Neuron (in vitro differentiated cells): ENCODE results near the gene SLAMF9.

ENCODE experiments used
- H2AFZ ChIP-seq: one replicate; pipeline ENCODE4 v1.6.1; 2013; ENCODE audit warnings: low read depth, mild to moderate bottlenecking, inconsistent platforms, low read length, moderate library complexity
- H3K27me3 ChIP-seq: one replicate; pipeline ENCODE4 v1.6.1; 2013; ENCODE audit warnings: low read length; ENCODE audit not compliant: insufficient read depth
- H3K36me3 ChIP-seq: one replicate; pipeline ENCODE4 v1.6.1; 2013; ENCODE audit warnings: low read length; ENCODE audit not compliant: insufficient read depth
- H3K4me1 ChIP-seq: one replicate; pipeline ENCODE4 v1.6.1; 2013; ENCODE audit warnings: low read length; ENCODE audit not compliant: insufficient read depth
- H3K4me3 ChIP-seq: 2 replicates; pipeline ENCODE4 v1.5.1; 2013; ENCODE audit warnings: mild to moderate bottlenecking, low read length, moderate library complexity
- H3K9me3 ChIP-seq: one replicate; pipeline ENCODE4 v1.6.1; 2013; ENCODE audit warnings: low read length

The SLAMF9 gene

DNA sequence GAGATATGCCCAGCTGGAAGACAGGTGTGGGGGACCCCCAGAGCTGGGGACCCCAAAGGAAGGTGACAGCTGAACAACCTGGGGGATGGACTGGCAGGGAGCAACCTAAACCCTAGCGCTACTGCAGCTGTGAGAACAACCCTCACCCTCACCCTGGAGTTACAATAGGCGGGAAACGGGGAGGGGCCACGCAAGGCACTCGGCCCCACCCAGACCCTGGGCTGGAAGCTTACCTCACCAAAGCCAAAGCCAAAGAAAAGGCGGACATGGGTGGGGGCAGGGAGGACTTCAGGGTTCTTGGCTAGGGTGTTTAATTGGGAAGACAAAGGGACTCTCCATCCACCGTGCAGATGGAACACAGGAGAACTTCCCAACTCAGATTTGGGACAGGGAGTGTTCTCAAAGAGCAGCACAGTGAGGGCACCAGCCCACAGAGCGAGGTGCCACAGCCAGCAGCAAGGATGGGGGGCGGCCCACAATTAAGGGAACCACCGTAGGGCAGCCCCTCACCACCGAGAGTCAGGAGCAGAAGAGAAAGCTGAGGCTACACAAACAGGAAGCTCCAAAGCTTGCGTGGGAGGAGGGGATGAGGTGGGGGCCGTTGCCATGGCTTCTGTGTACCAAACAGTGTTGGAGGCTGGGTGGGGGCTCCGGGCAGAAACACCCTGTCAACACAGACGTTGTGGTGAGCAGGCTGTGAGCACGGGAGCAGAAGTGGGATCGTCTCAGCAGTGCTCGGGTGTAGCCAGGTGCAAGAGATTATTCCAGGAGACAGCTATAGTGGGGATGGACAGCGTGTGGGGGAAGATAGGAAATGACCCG lies 30.6 kb downstream of the SLAMF9 start:
- Histone ChIP-seq H3K9me3 (no peaks in the 10 kb centered on the region), H3K27me3 (no peaks in the 10 kb centered on the region), H3K4me1 (peaks cover 19% of the 10 kb centered on the region), H3K36me3 (peaks cover 5% of the 10 kb centered on the region), H3K4me3 (no peak overlapping the region), H2AFZ (no peak overlapping the region)

GRCh38 chr1:159922511-159923202 lies 31.4 kb downstream of the SLAMF9 start:
- Histone ChIP-seq H3K4me1 (peaks cover 19% of the 10 kb centered on the region), H3K4me3 (no peak overlapping the region), H3K9me3 (no peaks in the 10 kb centered on the region), H2AFZ (no peak overlapping the region), H3K36me3 (peaks cover 5% of the 10 kb centered on the region), H3K27me3 (no peaks in the 10 kb centered on the region)

GRCh38 chr1:159921700-159922504 lies 32.1 kb downstream of the SLAMF9 start:
- Histone ChIP-seq H3K9me3 (no peaks in the 10 kb centered on the region), H3K27me3 (no peaks in the 10 kb centered on the region), H3K4me3 (no peak overlapping the region), H3K36me3 (no peaks in the 10 kb centered on the region), H3K4me1 (peaks cover 19% of the 10 kb centered on the region), H2AFZ (no peak overlapping the region)

DNA sequence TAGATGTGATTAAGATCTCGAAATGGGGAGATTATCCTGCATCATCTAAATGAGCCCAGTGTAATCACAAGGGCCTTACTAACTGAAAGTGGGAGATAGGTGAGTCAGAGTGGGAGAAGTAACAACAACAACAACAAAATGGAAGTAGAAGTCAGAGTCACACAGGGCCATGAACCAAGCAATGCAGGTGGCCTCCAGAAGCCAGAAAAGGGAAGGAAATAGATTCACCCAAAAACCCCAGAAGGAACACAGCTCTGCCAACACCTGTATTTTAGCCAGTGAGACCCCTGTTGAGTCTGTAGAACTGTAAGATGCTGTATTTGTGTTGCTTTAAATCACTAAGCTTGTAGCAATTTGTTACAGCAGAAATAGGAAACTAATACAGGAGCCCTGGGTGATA lies 32.8 kb downstream of the SLAMF9 start:
- H3K4me3 ChIP-seq, result no peak overlapping the region
- H3K27me3 ChIP-seq, result no peaks in the 10 kb centered on the region
- peaks cover 24% of the 10 kb centered on the region for H3K4me1 ChIP-seq
- no peak overlapping the region for H2AFZ ChIP-seq
- H3K9me3 ChIP-seq, result no peaks in the 10 kb centered on the region
- H3K36me3 ChIP-seq, result no peaks in the 10 kb centered on the region

DNA sequence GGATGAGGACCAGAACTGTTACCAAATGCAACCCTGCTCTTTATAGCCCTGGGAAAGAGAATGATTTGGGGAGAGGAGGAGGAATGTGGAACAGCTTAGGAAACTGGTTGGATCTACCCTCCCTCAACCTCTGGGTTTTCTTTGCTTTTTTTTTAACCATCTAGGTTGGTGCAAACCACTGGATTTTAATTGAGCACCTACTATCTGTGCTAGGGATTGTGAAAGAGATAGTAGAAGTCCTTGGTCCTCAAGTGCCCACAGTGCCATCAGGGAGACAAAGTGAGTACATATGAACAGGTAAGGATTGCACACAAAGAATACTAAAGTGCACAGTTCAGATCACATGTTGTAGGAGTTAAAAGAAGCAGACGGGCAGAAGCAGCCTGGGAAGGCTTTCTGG lies 33.4 kb downstream of the SLAMF9 start:
- no peak overlapping the region for H3K4me3 ChIP-seq
- H3K4me1 ChIP-seq, result peaks cover 20% of the 10 kb centered on the region
- no peaks in the 10 kb centered on the region for H3K27me3 ChIP-seq
- H2AFZ ChIP-seq, result no peak overlapping the region
- H3K9me3 ChIP-seq, result no peaks in the 10 kb centered on the region
- no peaks in the 10 kb centered on the region for H3K36me3 ChIP-seq

GRCh38 chr1:159920202-159920601 lies 33.8 kb downstream of the SLAMF9 start:
- peaks cover 18% of the 10 kb centered on the region for H3K4me1 ChIP-seq

GRCh38 chr1:159919236-159919865 lies 34.7 kb downstream of the SLAMF9 start:
- H3K27me3 ChIP-seq, result no peaks in the 10 kb centered on the region
- H3K4me3 ChIP-seq, result no peak overlapping the region
- H3K9me3 ChIP-seq, result no peaks in the 10 kb centered on the region
- no peak overlapping the region for H2AFZ ChIP-seq
- H3K4me1 ChIP-seq, result peaks cover 18% of the 10 kb centered on the region
- H3K36me3 ChIP-seq, result no peaks in the 10 kb centered on the region

More at GRCh38 chr1:159920202-159920601, 33.8 kb downstream of the SLAMF9 start:
- H3K36me3 ChIP-seq, result no peaks in the 10 kb centered on the region
- H3K27me3 ChIP-seq, result no peaks in the 10 kb centered on the region
- no peaks in the 10 kb centered on the region for H3K9me3 ChIP-seq
- no peak overlapping the region for H3K4me3 ChIP-seq
- H2AFZ ChIP-seq, result no peak overlapping the region

GRCh38 chr1:159918352-159919200 lies 35.5 kb downstream of the SLAMF9 start:
- H3K4me3 ChIP-seq, result no peak overlapping the region
- H2AFZ ChIP-seq, result no peak overlapping the region
- H3K4me1 ChIP-seq, result peaks cover 14% of the 10 kb centered on the region
- H3K27me3 ChIP-seq, result no peaks in the 10 kb centered on the region
- no peaks in the 10 kb centered on the region for H3K9me3 ChIP-seq
- no peaks in the 10 kb centered on the region for H3K36me3 ChIP-seq

GRCh38 chr1:159917533-159918351 lies 36.3 kb downstream of the SLAMF9 start:
- Histone ChIP-seq H3K36me3 (no peaks in the 10 kb centered on the region), H3K4me1 (peaks cover 7% of the 10 kb centered on the region), H3K9me3 (no peaks in the 10 kb centered on the region), H3K27me3 (no peaks in the 10 kb centered on the region), H3K4me3 (no peak overlapping the region), H2AFZ (no peak overlapping the region)

DNA sequence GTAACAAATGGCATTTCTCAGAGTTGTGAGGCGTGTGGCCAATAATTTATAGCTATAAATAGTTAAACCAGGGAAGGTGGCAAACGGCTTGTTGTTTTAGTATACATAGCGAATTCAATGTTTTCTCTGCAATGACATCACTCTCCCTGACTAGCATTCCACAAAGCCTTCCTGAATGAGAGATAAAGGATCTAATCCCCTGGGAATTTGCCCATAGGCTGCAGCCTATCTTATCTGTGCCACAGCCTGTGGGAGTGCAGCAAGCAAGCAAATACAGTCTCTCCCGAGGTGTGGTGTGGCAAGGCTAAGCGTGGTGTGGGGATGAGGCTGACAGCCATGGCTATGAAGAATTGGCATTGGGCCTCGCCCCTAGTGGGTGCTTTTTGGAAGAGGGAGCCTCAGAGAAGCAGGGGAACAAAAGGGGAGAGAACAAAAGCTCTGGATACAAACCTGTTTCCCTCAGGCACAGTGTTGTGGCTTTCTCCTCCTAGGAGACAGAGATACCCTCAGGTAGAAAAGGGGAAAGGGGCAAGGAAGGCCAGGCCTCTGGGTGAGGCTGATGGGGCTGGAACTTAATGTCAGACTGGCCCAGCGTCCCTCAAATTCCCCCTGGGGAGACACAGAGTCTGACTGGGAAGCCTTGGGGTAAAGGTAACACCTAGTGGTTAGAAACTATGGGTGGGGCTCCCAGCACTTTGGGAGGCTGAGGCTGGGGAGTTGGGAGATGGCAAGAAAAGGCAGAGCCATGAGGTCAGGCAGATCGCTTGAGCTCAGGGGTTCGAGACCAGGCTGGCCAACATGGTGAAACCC lies 37.6 kb downstream of the SLAMF9 start:
- H3K9me3 ChIP-seq, result no peaks in the 10 kb centered on the region
- no peak overlapping the region for H3K4me3 ChIP-seq
- H3K36me3 ChIP-seq, result no peaks in the 10 kb centered on the region
- peaks cover 7% of the 10 kb centered on the region for H3K4me1 ChIP-seq
- H2AFZ ChIP-seq, result no peak overlapping the region
- no peaks in the 10 kb centered on the region for H3K27me3 ChIP-seq
